ENCODE measurements around the gene RASGRF2.
"Not testable (repeated sequence)": the region's sequence is repeated elsewhere in the genome, so short reads cannot be mapped to it uniquely, and the experiment has no call there.

RASGRF2 gene

GRCh38 chr5:81023261-81023970 lies 63.3 kb downstream of the RASGRF2 start:
- no peak for DNase-seq

GRCh38 chr5:81027481-81028058 lies 67.4 kb downstream of the RASGRF2 start:
- DNase-seq, result no peak

DNA sequence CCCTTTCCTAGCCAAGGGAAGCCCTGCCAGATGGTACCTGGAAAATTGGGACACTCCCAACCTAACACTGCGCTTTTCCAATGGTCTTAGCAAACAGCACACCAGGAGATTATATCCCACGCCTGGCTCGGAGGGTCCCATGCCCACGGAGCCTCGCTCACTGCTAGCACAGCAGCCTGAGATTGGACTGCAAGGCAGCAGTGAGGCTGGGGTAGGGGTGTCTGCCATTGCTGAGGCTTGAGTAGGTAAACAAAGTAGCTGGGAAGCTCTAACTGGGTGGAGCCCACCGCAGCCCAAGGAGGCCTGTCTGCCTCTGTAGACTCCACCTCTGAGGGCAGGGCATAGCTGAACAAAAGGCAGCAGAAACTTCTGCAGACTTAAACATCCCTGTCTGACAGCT lies 68.7 kb downstream of the RASGRF2 start:
- DNase-seq, result not testable (repeated sequence)

- DNase-seq, result not testable (repeated sequence)
These were observed 69.6 kb downstream of the RASGRF2 start for GRCh38 chr5:81029736-81030135.

DNA sequence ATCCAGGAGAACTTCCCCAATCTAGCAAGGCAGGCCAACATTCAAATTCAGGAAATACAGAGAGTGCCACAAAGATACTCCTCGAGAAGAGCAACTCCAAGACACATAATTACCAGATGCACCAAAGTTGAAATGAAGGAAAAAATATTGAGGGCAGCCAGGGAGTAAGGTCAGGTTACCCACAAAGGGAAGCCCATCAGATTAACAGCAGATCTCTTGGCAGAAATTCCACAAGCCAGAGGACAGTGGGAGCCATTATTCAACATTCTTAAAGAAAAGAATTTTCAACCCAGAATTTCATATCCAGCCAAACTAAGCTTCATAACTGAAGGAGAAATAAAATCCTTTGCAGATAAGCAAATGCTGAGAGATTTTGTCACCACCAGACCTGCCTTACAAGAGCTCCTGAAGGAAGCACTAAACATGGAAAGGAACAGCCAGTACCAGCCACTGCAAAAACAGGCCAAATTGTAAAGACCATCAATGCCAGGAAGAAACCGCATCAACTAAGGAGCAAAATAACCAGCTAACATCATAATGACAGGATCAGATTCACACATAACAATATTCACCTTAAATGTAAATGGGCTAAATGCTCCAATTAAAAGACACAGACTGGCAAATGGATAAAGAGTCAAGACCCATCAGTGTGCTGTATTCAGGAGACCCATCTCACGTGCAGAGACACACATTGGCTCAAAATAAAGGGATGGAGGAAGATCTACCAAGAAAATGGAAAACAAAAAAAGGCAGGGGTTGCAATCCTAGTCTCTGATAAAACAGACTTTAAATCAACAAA lies 70.3 kb downstream of the RASGRF2 start:
- DNase-seq, result not testable (repeated sequence)

DNA sequence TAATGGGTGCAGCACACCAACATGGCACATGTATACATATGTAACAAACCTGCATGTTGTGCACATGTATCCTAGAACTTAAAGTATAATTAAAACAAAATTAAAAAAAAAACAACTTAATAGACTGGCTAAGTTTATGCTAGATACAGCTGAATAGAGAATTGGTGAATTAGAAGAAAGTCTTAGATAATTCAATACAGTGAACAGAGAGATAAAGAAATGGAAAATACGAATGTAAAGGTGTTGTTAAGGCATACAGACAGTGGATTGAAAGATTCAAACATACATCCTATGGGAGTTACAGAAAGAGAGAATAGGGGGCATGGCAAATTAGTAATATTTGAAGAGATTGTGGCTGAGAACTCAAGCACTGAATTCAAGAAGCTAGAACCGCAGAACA lies 75.4 kb downstream of the RASGRF2 start:
- DNase-seq, result no peak

GRCh38 chr5:81038495-81038894 lies 78.3 kb downstream of the RASGRF2 start:
- DNase-seq, result no peak

DNA sequence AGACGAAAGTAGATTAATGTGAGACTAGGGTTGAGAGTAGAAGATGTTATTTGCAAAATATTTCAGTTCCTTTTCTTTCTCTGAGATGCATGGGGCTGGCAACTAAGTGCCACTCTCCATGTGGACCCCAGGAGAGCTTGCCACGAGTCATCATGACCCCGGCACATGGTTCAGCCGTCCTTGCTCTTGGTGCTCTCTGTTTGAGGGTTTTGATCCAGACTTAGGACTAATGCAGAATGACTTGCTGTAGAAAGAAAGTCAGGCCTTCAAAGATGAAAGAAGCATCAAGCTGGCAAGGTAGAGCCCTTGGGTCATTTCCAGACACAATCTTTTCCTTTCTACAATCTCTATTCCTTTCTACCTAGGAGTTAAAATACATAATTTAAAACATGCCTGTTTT lies 84.7 kb downstream of the RASGRF2 start:
- DNase-seq, result no peak

- no peak for DNase-seq
These were observed 85.2 kb downstream of the RASGRF2 start for GRCh38 chr5:81045389-81045807.

DNA sequence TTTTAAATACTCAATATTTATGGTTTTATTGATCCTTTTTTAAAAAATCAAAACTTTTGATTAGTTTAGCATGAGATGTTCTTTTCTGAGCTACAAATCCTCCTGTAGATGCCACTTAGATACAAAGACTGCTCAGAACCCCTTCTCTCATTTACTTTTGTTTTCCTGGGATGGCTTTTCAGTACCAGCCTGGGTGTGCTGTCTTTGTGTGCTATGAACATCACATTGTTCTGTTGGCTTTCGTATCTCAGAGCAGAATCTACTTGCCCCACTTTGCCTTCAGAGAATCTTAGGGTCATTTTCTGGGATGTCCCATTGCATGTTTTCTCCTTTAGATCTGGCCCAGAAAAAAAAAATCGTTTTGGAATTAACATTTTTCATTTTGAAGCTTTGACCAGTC lies 85.9 kb downstream of the RASGRF2 start:
- DNase-seq, result no peak

GRCh38 chr5:81052325-81052724 lies 92.2 kb downstream of the RASGRF2 start:
- DNase-seq, result no peak

DNA sequence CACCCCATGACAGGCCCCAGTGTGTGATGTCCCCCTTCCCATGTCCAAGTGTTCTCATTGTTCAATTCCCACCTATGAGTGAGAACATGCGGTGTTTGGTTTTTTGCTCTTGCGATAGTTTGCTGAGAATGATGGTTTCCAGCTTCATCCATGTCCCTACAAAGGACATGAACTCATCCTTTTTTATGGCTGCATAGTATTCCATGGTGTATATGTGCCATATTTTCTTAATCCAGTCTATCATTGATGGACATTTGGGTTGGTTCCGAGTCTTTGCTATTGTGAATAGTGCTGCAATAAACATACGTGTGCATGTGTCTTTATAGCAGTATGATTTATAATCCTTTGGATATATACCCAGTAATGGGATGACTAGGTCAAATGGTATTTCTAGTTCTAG lies 93.1 kb downstream of the RASGRF2 start:
- DNase-seq, result not testable (repeated sequence)

DNA sequence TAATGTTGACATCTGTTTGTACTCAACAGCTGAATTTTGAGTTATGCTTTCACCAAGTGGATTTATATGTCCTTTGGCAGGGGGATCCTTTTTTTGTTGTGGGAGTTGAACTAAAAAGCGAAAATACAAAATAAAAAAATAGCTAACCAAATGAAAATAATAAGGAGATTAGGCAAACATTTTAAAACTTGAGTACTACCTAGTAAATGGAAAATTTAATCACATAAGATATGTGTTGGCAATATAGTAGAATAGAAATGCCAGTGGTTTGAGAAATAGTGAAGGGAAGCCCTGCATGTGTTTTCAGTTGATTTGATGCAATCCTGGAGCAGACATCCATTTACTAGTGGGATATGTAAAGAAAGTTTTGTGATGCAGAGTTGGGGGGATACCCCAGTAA lies 98.0 kb downstream of the RASGRF2 start:
- no peak for DNase-seq

DNA sequence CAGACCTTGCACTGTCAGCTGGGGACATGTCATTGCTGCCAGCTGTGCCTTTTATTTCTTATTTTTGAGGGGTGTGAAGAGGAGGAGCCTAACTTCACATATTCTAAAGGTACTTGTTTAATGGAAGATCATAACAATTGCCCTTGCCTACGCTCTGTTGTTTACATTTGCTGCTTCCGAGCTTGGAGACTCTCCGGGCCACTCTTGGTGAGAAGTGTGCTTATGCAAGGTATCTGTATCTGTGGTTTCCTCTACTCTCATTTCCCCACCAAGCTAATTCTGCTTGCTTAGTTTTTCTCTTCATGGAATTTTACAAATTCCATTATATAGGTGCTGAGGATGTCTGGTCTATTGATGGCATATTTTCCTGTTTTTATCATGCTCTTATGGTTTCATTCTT lies 105.3 kb downstream of the RASGRF2 start:
- DNase-seq, result no peak

GRCh38 chr5:81066102-81066501 lies 105.9 kb downstream of the RASGRF2 start:
- DNase-seq, result no peak

- no peak for DNase-seq
These were observed 107.2 kb downstream of the RASGRF2 start for GRCh38 chr5:81067406-81067805.

DNA sequence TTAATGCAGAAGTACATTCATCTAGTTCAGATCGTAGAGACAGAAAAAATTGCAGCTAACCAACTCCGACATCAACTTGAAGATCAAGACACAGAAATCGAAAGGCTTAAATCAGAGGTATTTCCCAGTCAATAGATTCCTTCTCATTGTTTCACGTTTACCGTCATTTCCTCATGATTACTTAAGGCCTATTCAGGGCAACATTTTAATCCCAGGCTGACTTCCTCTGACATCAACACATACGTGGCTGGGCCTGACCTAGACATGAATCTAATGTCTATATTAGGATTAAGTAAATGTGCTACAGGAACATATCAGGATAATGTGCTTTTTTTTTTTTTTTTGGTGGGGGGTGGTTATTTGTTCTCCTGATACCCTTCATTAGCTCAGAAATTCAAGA lies 107.9 kb downstream of the RASGRF2 start:
- DNase-seq, result no peak

- no peak for DNase-seq
These were observed 108.5 kb downstream of the RASGRF2 start for GRCh38 chr5:81068635-81069034.

GRCh38 chr5:81069990-81070389 lies 109.8 kb downstream of the RASGRF2 start:
- no peak for DNase-seq

DNA sequence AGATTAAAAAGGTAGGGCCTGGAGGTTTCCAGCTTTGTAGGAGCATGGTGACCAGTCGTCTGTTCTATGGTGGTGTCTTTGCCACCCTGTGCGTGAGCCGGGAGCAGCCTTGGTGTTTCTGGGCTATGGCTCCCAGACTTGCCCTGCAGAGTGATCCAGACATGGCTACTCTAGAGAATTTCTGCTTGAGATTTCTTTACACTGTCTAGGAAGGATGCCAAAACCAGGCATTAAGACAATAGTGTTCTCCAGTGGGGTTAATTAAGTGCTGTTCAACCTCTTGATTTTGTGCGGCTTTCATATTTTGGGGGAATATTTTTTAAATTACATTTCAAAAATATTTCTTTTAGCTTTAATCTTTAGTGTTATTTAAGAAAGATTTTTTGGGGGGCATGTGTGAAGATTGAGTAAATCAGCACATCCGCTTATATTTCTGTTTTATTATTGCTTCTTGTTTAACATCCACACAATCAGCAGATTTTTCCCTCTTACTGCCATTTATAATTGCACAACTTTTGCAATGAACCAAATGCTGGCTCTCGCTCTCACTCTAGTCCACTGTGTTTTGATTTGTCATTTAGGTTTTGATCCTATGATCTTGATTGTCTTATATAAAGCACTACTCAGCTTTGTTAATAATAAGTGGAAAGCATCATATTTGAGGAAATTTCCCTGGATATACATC lies 110.5 kb downstream of the RASGRF2 start:
- no peak for DNase-seq

DNA sequence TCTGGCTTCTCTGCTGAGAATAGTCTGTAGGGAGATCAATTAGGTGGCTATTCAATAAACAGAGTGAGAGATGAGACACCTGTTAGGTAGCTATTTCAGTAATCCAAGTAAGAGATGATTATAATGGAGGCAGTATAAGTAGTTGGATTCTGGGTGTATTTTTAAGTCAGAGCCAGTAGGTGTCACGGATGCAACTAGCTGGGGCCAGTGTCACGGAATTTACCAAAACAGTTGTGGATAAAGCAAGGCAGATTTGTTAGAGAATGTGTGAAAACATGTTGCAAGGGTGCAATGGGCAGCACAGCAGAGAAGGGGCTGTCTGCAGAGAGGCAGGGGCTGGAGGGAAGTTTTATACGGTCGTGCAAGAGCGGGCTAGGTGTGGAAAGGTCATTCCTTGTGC lies 114.9 kb downstream of the RASGRF2 start:
- DNase-seq, result no peak

DNA sequence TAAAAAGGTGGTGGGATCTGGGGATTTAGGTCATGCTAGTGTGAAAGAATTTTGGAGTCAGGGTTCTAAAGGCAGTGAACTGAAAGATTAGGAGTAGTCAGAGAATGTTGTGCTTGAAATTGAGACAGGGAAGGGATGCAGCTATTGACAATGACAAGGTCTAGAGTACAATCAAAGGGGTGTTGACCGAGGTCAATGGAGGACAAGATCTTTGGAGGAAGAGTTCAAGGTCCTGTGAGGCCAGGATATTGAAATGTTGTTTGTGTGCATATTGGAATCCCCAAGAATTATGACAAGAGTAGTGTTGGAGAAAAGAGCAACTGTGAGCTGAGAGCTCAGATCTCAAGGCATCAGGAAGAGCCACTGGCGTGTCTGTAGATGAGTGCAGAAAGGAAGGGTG lies 116.9 kb downstream of the RASGRF2 start:
- no peak for DNase-seq

GRCh38 chr5:81078930-81079329 lies 118.8 kb downstream of the RASGRF2 start:
- no peak for DNase-seq
